HepG2 (cell line): ENCODE results near the gene ZDHHC16. TPM values are rescaled to one million over a fixed set of nuclear protein-coding genes. Genes with fewer than 3 reads are reported as not detected.
A peak's percentile ranks its signal among the peaks of the same experiment; 100 is the strongest.

Source experiments
- ATF7 ChIP-seq, 2 experiments: fragments of 450-650 bp in 1 of 2; sonication (generic) in 1 of 2; formaldehyde crosslinking in 1 of 2; IDR thresholded peaks; 2 replicates each; pipeline versions ENCODE4 v1.4.0 to v1.6.1; 2016 to 2020; ENCODE audit warnings: antibody characterized with exemption in 1 of 2, mild to moderate bottlenecking in 1 of 2, missing genetic modification reagents in 1 of 2
- ATF7-NPFF ChIP-seq: sonication (generic); formaldehyde crosslinking; IDR thresholded peaks from 2 replicates; pipeline ENCODE4 v1.8.1; 2023; ENCODE audit warnings: mild to moderate bottlenecking, low read depth, missing genetic modification reagents, moderate library complexity
- FOXO1 ChIP-seq: sonication (generic); formaldehyde crosslinking; IDR thresholded peaks from 2 replicates; pipeline ENCODE4 v1.4.0; 2020; ENCODE audit warnings: missing genetic modification reagents
- GRHL1 ChIP-seq: sonication (generic); formaldehyde crosslinking; conservative IDR thresholded peaks from 2 replicates; pipeline ENCODE4 v1.8.0; 2022; ENCODE audit warnings: missing genetic modification reagents
- HOXA9 ChIP-seq: sonication (generic); formaldehyde crosslinking; IDR thresholded peaks from 2 replicates; pipeline ENCODE4 v1.8.1; 2022; ENCODE audit warnings: missing genetic modification reagents, mild to moderate bottlenecking, moderate library complexity, borderline replicate concordance
- JDP2 ChIP-seq: sonication (generic); formaldehyde crosslinking; IDR thresholded peaks from 2 replicates; pipeline ENCODE4 v1.8.1; 2022; ENCODE audit warnings: missing genetic modification reagents, borderline replicate concordance
- LCORL ChIP-seq, 2 experiments: fragments of 450-650 bp in 1 of 2; sonication (generic) in 1 of 2; formaldehyde crosslinking in 1 of 2; IDR thresholded peaks; 2 replicates each; pipeline versions ENCODE4 v1.5.0 to v1.6.1; 2017 to 2020; ENCODE audit warnings: antibody characterized with exemption in 1 of 2, missing genetic modification reagents in 1 of 2
- MAFF ChIP-seq: IDR thresholded peaks from 2 replicates; pipeline ENCODE4 v1.6.1; 2011; ENCODE audit warnings: low read depth, low read length, improper control_type of control experiment
- MED1 ChIP-seq: sonication (generic); formaldehyde crosslinking; IDR thresholded peaks from 2 replicates; pipeline ENCODE4 v1.4.0; 2020; ENCODE audit warnings: missing genetic modification reagents
- NFE2L2 ChIP-seq: fragments of 150-350 bp; IDR thresholded peaks from 2 replicates; pipeline ENCODE4 v1.6.1; 2014; ENCODE audit warnings: low read length
- NR1H2 ChIP-seq: sonication (generic); formaldehyde crosslinking; IDR thresholded peaks from 2 replicates; pipeline ENCODE4 v1.8.1; 2022; ENCODE audit warnings: low read depth, missing genetic modification reagents, borderline replicate concordance
- PAF1 ChIP-seq: IDR thresholded peaks from 2 replicates; pipeline ENCODE4 v1.6.1; 2016; ENCODE audit warnings: missing genetic modification reagents, missing compliant biosample characterization
- PHF8 ChIP-seq: sonication (generic); formaldehyde crosslinking; IDR thresholded peaks from 2 replicates; pipeline ENCODE4 v1.5.0; 2020; ENCODE audit warnings: missing genetic modification reagents
- SETDB1 ChIP-seq: sonication (generic); formaldehyde crosslinking; IDR thresholded peaks from 2 replicates; pipeline ENCODE4 v1.5.1; 2020; ENCODE audit warnings: missing genetic modification reagents, mild to moderate bottlenecking, borderline replicate concordance
- SMARCE1 ChIP-seq: fragments of 450-650 bp; IDR thresholded peaks from 2 replicates; pipeline ENCODE4 v1.6.1; 2017; ENCODE audit warnings: borderline replicate concordance
- SOX6 ChIP-seq, 2 experiments: fragments of 450-650 bp in 1 of 2; sonication (generic) in 1 of 2; formaldehyde crosslinking in 1 of 2; IDR thresholded peaks; 2 replicates each; pipeline versions ENCODE4 v1.4.0 to v1.6.1; 2017 to 2020; ENCODE audit warnings: antibody characterized with exemption in 1 of 2, mild to moderate bottlenecking in 1 of 2, missing genetic modification reagents in 1 of 2
- SUZ12 ChIP-seq: fragments of 150-350 bp; IDR thresholded peaks from 2 replicates; pipeline ENCODE4 v1.6.1; 2014; ENCODE audit warnings: low read depth, low read length
- ZBTB7A ChIP-seq: sonication (generic); formaldehyde crosslinking; IDR thresholded peaks from 2 replicates; pipeline ENCODE4 v1.8.0; 2022; ENCODE audit warnings: mild to moderate bottlenecking, missing genetic modification reagents
- ZBTB8A ChIP-seq: sonication (generic); formaldehyde crosslinking; IDR thresholded peaks from 2 replicates; pipeline ENCODE4 v1.4.0; 2020; ENCODE audit warnings: mild to moderate bottlenecking, low read depth, missing genetic modification reagents, borderline replicate concordance
- ZMYM2 ChIP-seq: sonication (generic); formaldehyde crosslinking; IDR thresholded peaks from 2 replicates; pipeline ENCODE4 v1.8.0; 2022; ENCODE audit warnings: mild to moderate bottlenecking, missing genetic modification reagents
- ZNF24 ChIP-seq: fragments of 450-650 bp; IDR thresholded peaks from 2 replicates; pipeline ENCODE4 v1.6.1; 2017; ENCODE audit warnings: antibody characterized with exemption, mild to moderate bottlenecking
- ZNF615 ChIP-seq: sonication (generic); formaldehyde crosslinking; IDR thresholded peaks from 2 replicates; pipeline ENCODE4 v1.5.0; 2020; ENCODE audit warnings: mild to moderate bottlenecking, missing genetic modification reagents, borderline replicate concordance
- ZNF746 ChIP-seq: sonication (generic); formaldehyde crosslinking; IDR thresholded peaks from 2 replicates; pipeline ENCODE4 v1.8.0; 2022; ENCODE audit warnings: mild to moderate bottlenecking, missing genetic modification reagents
- ZNF747 ChIP-seq: sonication (generic); formaldehyde crosslinking; IDR thresholded peaks from 2 replicates; pipeline ENCODE4 v1.8.1; 2023; ENCODE audit warnings: missing genetic modification reagents, mild to moderate bottlenecking, borderline replicate concordance
- ZSCAN29 ChIP-seq: sonication (generic); formaldehyde crosslinking; conservative IDR thresholded peaks from 2 replicates; pipeline ENCODE4 v1.4.0; 2020; ENCODE audit warnings: mild to moderate bottlenecking, missing genetic modification reagents
- polyA plus RNA-seq, 8 experiments: library from polyadenylated mRNA; depleted of rRNA in 3 of 8; stranded (reverse) in 7 of 8; unstranded in 1 of 8; fragments of >200 nt; fragmentation: Illumina TruSeq in 4 of 8; extraction: Trizol in 4 of 8; gene quantifications; 2 replicates each; pipeline versions ENCODE4 v1.2.1 to v1.2.3, GENCODE V29; 2011 to 2016; ENCODE audit warnings: low read depth in 4 of 8, missing spikeins in 1 of 8, mixed read lengths in 1 of 8; ENCODE audit not compliant: insufficient read depth in 1 of 8
- total RNA-seq, 5 experiments: library from RNA; depleted of rRNA; stranded (reverse); fragments of >200 nt; fragmentation: Illumina TruSeq; extraction: Trizol; gene quantifications; 2 replicates each; pipeline ENCODE4 v1.2.3, GENCODE V29; 2016; ENCODE audit warnings: low read depth in 1 of 5
- TF ChIP-seq, protein P1 (sequence below): sonication (generic); formaldehyde crosslinking; conservative IDR thresholded peaks from 2 replicates; pipeline ENCODE4 v1.8.0; 2022; ENCODE audit warnings: low read depth, missing genetic modification reagents
- TF ChIP-seq, protein P2 (sequence below): sonication (generic); formaldehyde crosslinking; IDR thresholded peaks from 2 replicates; pipeline ENCODE4 v1.9.0; 2022; ENCODE audit warnings: low read depth, missing genetic modification reagents

ZDHHC16 gene
- total and polyA plus RNA-seq, 2 of the 13 experiments (the other 11 are each of a cell fraction or from before 2014, with no cell fraction given) = 40.8 to 41.8 TPM

GRCh38 chr10:97497572-97498075, 51.6 kb downstream of the ZDHHC16 start (continued):
- TF ChIP-seq, protein P1, sequence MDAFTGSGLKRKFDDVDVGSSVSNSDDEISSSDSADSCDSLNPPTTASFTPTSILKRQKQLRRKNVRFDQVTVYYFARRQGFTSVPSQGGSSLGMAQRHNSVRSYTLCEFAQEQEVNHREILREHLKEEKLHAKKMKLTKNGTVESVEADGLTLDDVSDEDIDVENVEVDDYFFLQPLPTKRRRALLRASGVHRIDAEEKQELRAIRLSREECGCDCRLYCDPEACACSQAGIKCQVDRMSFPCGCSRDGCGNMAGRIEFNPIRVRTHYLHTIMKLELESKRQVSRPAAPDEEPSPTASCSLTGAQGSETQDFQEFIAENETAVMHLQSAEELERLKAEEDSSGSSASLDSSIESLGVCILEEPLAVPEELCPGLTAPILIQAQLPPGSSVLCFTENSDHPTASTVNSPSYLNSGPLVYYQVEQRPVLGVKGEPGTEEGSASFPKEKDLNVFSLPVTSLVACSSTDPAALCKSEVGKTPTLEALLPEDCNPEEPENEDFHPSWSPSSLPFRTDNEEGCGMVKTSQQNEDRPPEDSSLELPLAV (CRISPR knock-in tag) = no peak
- TF ChIP-seq ZMYM2 (CRISPR knock-in tag) (peak; percentile 59), ATF7-NPFF (0 out of 2 replicates have a peak, but pooled peaks have one; percentile 7), SETDB1 (CRISPR knock-in tag) (no peak), ZBTB7A (CRISPR knock-in tag) (peak; percentile 43; the same call in 1 of the 2 replicates), GRHL1 (no peak), MED1 (CRISPR knock-in tag) (no peak), ZSCAN29 (CRISPR knock-in tag) (no peak), ZNF746 (CRISPR knock-in tag) (no peak), ZNF615 (CRISPR knock-in tag) (no peak), MAFF (no peak), FOXO1 (no peak), SUZ12 (no peak), SOX6 (IDR thresholded peaks at IDR 0.05) (no peak), SOX6 (CRISPR knock-in tag; IDR thresholded peaks at IDR 0.05) (no peak; the same call in 1 of the 2 replicates), ZNF747 (CRISPR knock-in tag) (0 out of 2 replicates have a peak, but pooled peaks have one; percentile 51), JDP2 (no peak; the same call in 1 of the 2 replicates), NFE2L2 (no peak), ZBTB8A (CRISPR knock-in tag) (0 out of 2 replicates have a peak, but pooled peaks have one; percentile 41), NR1H2 (CRISPR knock-in tag) (0 out of 2 replicates have a peak, but pooled peaks have one; percentile 65), SMARCE1 (no peak), LCORL (IDR thresholded peaks at IDR 0.05) (no peak), LCORL (CRISPR knock-in tag; IDR thresholded peaks at IDR 0.05) (peak; percentile 60), HOXA9 (CRISPR knock-in tag) (no peak), PHF8 (CRISPR knock-in tag) (no peak), ATF7 (IDR thresholded peaks at IDR 0.05) (no peak), ATF7 (CRISPR knock-in tag; IDR thresholded peaks at IDR 0.05) (0 out of 2 replicates have a peak, but pooled peaks have one; percentile 47), ZNF24 (no peak), PAF1 (CRISPR knock-in tag) (no peak)
- TF ChIP-seq, protein P2, sequence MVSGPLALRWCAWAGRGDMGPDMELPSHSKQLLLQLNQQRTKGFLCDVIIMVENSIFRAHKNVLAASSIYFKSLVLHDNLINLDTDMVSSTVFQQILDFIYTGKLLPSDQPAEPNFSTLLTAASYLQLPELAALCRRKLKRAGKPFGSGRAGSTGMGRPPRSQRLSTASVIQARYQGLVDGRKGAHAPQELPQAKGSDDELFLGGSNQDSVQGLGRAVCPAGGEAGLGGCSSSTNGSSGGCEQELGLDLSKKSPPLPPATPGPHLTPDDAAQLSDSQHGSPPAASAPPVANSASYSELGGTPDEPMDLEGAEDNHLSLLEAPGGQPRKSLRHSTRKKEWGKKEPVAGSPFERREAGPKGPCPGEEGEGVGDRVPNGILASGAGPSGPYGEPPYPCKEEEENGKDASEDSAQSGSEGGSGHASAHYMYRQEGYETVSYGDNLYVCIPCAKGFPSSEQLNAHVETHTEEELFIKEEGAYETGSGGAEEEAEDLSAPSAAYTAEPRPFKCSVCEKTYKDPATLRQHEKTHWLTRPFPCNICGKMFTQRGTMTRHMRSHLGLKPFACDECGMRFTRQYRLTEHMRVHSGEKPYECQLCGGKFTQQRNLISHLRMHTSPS = no peak
